ENCODE measurements around the gene KCTD1. TPM values are rescaled to one million over a fixed set of nuclear protein-coding genes. Genes with fewer than 3 reads are reported as not detected.

The KCTD1 gene
- total RNA-seq, 1 donor from 2014 or later, result 29.5 TPM

GRCh38 chr18:26480897-26481795 is 67.2 kb downstream of the KCTD1 start:
- no peak for DNase-seq (ENCODE audit: low spot score, unreplicated experiment)
- H3K4me1 Mint-ChIP-seq (ENCODE audit: low read depth), result peaks cover 33% of the 10 kb centered on the region
- peaks cover 4% of the 10 kb centered on the region for H3K36me3 Mint-ChIP-seq (ENCODE audit: insufficient read depth)
- H3K27ac Mint-ChIP-seq, result peak overlapping the region; percentile 97
- peak overlapping the region; percentile 1 for H3K4me3 Mint-ChIP-seq (ENCODE audit: low read depth)
- no peaks in the 10 kb centered on the region for H3K27me3 Mint-ChIP-seq
- no peaks in the 10 kb centered on the region for H3K9me3 Mint-ChIP-seq (ENCODE audit: low read depth)
- TF ChIP-seq CTCF (IDR thresholded peaks at IDR 0.05; ENCODE audit: unreplicated experiment), result no peak

DNA sequence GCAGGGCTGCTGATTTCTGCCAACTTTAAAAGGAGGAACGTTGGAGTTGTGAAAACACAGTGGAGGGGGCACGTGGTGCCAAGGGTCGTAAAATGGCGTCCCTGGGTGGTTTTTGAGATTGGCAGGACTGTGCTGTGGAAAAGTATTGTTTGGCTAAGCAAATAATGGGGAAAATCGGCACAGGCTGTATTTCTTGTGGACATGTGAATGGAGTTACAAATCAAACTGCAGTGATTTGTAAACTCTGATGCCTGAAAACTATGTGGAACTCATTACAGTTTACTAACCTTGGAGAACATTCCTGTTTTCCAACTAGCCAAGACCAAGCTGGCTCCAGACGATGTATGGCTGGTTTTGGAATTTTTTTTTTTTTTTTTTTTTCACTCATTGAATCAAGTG is 68.7 kb downstream of the KCTD1 start:
- Mint-ChIP-seq H3K27ac (peak overlapping the region; percentile 73), H3K27me3 (no peaks in the 10 kb centered on the region), H3K36me3 (ENCODE audit: insufficient read depth) (peaks cover 9% of the 10 kb centered on the region), H3K4me3 (ENCODE audit: low read depth) (no peak overlapping the region), H3K9me3 (ENCODE audit: low read depth) (no peaks in the 10 kb centered on the region), H3K4me1 (ENCODE audit: low read depth) (peaks cover 33% of the 10 kb centered on the region)
- DNase-seq (ENCODE audit: low spot score, unreplicated experiment), result no peak
- TF ChIP-seq CTCF (IDR thresholded peaks at IDR 0.05; ENCODE audit: unreplicated experiment), result no peak

- Mint-ChIP-seq H3K27ac (peak overlapping the region; percentile 73), H3K4me1 (ENCODE audit: low read depth) (peaks cover 33% of the 10 kb centered on the region), H3K9me3 (ENCODE audit: low read depth) (no peaks in the 10 kb centered on the region), H3K36me3 (ENCODE audit: insufficient read depth) (peaks cover 9% of the 10 kb centered on the region), H3K4me3 (ENCODE audit: low read depth) (no peak overlapping the region), H3K27me3 (no peaks in the 10 kb centered on the region)
- no peak for TF ChIP-seq CTCF (IDR thresholded peaks at IDR 0.05; ENCODE audit: unreplicated experiment)
- DNase-seq (ENCODE audit: low spot score, unreplicated experiment), result no peak
Observed at GRCh38 chr18:26479065-26479680, 69.2 kb downstream of the KCTD1 start.

DNA sequence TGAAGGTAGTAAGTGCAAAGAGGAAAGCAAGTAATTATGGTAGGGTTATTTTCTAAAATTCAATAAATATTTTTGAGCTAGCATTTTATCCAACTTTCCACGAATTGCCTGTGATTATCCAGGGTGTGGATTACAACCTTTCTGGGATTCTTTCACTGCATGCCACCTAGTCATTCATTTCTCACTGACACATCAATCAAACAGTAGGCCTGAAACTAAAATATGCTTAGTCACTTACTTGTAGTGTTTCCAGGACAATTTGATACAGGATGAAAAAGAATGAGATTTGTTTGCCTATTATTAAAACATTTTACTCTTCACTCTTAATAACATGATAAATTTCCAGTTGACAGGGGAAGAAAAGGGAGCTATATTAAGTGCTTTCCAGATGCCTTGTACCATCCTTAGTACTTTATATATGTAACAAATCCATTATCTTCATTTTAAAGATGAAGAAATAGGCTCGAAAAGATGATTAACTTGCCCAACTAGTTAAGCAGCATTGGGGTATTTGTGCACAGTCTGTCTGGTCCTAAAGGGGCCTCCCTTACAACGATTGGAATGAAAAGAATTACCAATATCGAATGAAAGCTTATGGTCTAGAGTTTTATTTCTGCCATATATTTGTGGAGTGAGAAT is 70.4 kb downstream of the KCTD1 start:
- H3K4me3 Mint-ChIP-seq (ENCODE audit: low read depth), result no peak overlapping the region
- TF ChIP-seq CTCF (IDR thresholded peaks at IDR 0.05; ENCODE audit: unreplicated experiment), result no peak
- peaks cover 12% of the 10 kb centered on the region for H3K36me3 Mint-ChIP-seq (ENCODE audit: insufficient read depth)
- no peak for DNase-seq (ENCODE audit: low spot score, unreplicated experiment)
- no peaks in the 10 kb centered on the region for H3K27me3 Mint-ChIP-seq
- no peak overlapping the region for H3K27ac Mint-ChIP-seq
- H3K9me3 Mint-ChIP-seq (ENCODE audit: low read depth), result no peaks in the 10 kb centered on the region
- peaks cover 31% of the 10 kb centered on the region for H3K4me1 Mint-ChIP-seq (ENCODE audit: low read depth)

- Mint-ChIP-seq H3K27ac (no peak overlapping the region), H3K36me3 (ENCODE audit: insufficient read depth) (peaks cover 14% of the 10 kb centered on the region), H3K27me3 (no peaks in the 10 kb centered on the region), H3K4me3 (ENCODE audit: low read depth) (no peak overlapping the region), H3K9me3 (ENCODE audit: low read depth) (no peaks in the 10 kb centered on the region), H3K4me1 (ENCODE audit: low read depth) (peaks cover 29% of the 10 kb centered on the region)
- TF ChIP-seq CTCF (IDR thresholded peaks at IDR 0.05; ENCODE audit: unreplicated experiment), result no peak
- DNase-seq (ENCODE audit: low spot score, unreplicated experiment), result no peak
Observed at GRCh38 chr18:26476697-26477096, 71.7 kb downstream of the KCTD1 start.

Measured in progenitor cell of endocrine pancreas (in vitro differentiated cells).